HCT116 (cell line): Measurements from ENCODE around the gene GALNT5. TPM values are rescaled to one million over a fixed set of nuclear protein-coding genes. Genes with fewer than 3 reads are reported as not detected.
A peak's percentile ranks its signal among the peaks of the same experiment; 100 is the strongest.

Experiments used
- ATAC-seq: fragments of 200-7000 bp; cut with Tn5 transposase; 2 replicates; pipeline ENCODE4 v1.9.1; 2020; ENCODE audit warnings: mild to moderate bottlenecking, moderate library complexity
- BruUV-seq: library from RNA; stranded (reverse); fragments of 400-500 nt; replicated peaks from 2 replicates; lab custom pipeline; 2021; lab: Mats Ljungman, UMichigan
- CTCF ChIA-PET: fragments of 300-600 bp; sonication (Branson Sonifier 250); formaldehyde crosslinking; loops from one replicate; lab custom pipeline; 2021; ENCODE audit warnings: antibody characterized with exemption; lab: Charles Lee
- POLR2A ChIA-PET: fragments of 300-600, 350-600 bp; sonication (Branson Sonifier 250); formaldehyde crosslinking; loops from one replicate; lab custom pipeline; 2021; ENCODE audit warnings: antibody characterized with exemption; lab: Charles Lee
- RAD21 ChIA-PET, 2 experiments: fragments of 300-600 bp; sonication (Branson Sonifier 250); formaldehyde crosslinking; loops; one replicate each; lab custom pipeline; 2023; ENCODE audit warnings: low total read pairs in 2 of 2; ENCODE audit not compliant: uncharacterized antibody in 2 of 2, unreplicated experiment in 2 of 2, low non-redundant PET in 1 of 2; lab: Charles Lee
- DNase-seq: peaks from one replicate; pipeline ENCODE4 v3.0.0-alpha.2; 2010; ENCODE audit warnings: low read depth, low spot score
- H2AFZ ChIP-seq: fragments of 200-600 bp; shearing (Covaris generic), sonication (generic); 2 replicates; pipeline ENCODE4 v1.6.1; 2017; ENCODE audit warnings: low read depth, mixed run types, mixed read lengths, antibody characterized with exemption, low read length; ENCODE audit not compliant: poor library complexity, severe bottlenecking
- H3K27ac ChIP-seq: 2 replicates; pipeline ENCODE4 v1.5.1; 2012; ENCODE audit warnings: low read depth, low read length
- H3K27me3 ChIP-seq: fragments of 200-600 bp; sonication (generic); 2 replicates; pipeline ENCODE4 v1.6.1; 2016; ENCODE audit warnings: mixed run types, low read length, mixed read lengths; ENCODE audit not compliant: insufficient read depth
- H3K36me3 ChIP-seq, 2 experiments: fragments of 200-500 bp in 1 of 2; fragments of 200-600 bp in 1 of 2; sonication (Bioruptor generic) in 1 of 2; sonication (generic) in 1 of 2; 2 replicates each; pipeline versions ENCODE4 v1.5.1 to v1.6.1; 2014 to 2016; ENCODE audit warnings: low read length in 2 of 2, inconsistent platforms in 1 of 2, mixed read lengths in 1 of 2, mixed run types in 1 of 2; ENCODE audit not compliant: insufficient read depth in 2 of 2, control insufficient read depth in 1 of 2
- H3K4me1 ChIP-seq, 2 experiments: fragments of 200-600 bp in 1 of 2; sonication (generic) in 1 of 2; 2 replicates each; pipeline versions ENCODE4 v1.5.1 to v1.6.1; 2012 to 2017; ENCODE audit warnings: low read length in 2 of 2, inconsistent platforms in 1 of 2, mild to moderate bottlenecking in 1 of 2, mixed read lengths in 1 of 2, mixed run types in 1 of 2, moderate library complexity in 1 of 2; ENCODE audit not compliant: insufficient read depth in 2 of 2, control insufficient read depth in 1 of 2
- H3K4me2 ChIP-seq: fragments of 200-600 bp; sonication (generic); 2 replicates; pipeline ENCODE4 v1.6.1; 2017; ENCODE audit warnings: mixed run types, low read length, mixed read lengths
- H3K4me3 ChIP-seq, 2 experiments: fragments of 200-600 bp in 1 of 2; sonication (generic) in 1 of 2; replicated peaks in 1 of 2; 2 replicates each; pipeline ENCODE4 v1.5.1; 2011 to 2016; ENCODE audit warnings: low read length in 2 of 2, control low read depth in 1 of 2, low read depth in 1 of 2, mild to moderate bottlenecking in 1 of 2, mixed read lengths in 1 of 2, mixed run types in 1 of 2
- H3K79me2 ChIP-seq: fragments of 200-600 bp; sonication (generic); 2 replicates; pipeline ENCODE4 v1.6.1; 2017; ENCODE audit warnings: mild to moderate bottlenecking, mixed run types, low read length, moderate library complexity, mixed read lengths; ENCODE audit not compliant: insufficient read depth
- H3K9ac ChIP-seq: fragments of 200-600 bp; sonication (generic); 2 replicates; pipeline ENCODE4 v1.6.1; 2016; ENCODE audit warnings: low read length, mixed read lengths
- H3K9me2 ChIP-seq: fragments of 200-600 bp; sonication (generic), shearing (Covaris generic); 2 replicates; pipeline ENCODE4 v1.6.1; 2017; ENCODE audit warnings: mixed run types, mild to moderate bottlenecking, moderate library complexity; ENCODE audit not compliant: insufficient read depth
- H3K9me3 ChIP-seq, 2 experiments: fragments of 200-500 bp in 1 of 2; fragments of 200-600 bp in 1 of 2; sonication (Bioruptor generic) in 1 of 2; sonication (generic) in 1 of 2; 2 replicates each; pipeline ENCODE4 v1.6.1; 2014 to 2017; ENCODE audit warnings: low read length in 2 of 2, mixed read lengths in 2 of 2, inconsistent platforms in 1 of 2, low read depth in 1 of 2, mild to moderate bottlenecking in 1 of 2, mixed run types in 1 of 2, moderate library complexity in 1 of 2; ENCODE audit not compliant: control insufficient read depth in 1 of 2, insufficient read depth in 1 of 2
- H4K20me1 ChIP-seq: fragments of 200-600 bp; sonication (generic), shearing (Covaris generic); 2 replicates; pipeline ENCODE4 v1.6.1; 2017; ENCODE audit warnings: mixed run types, mild to moderate bottlenecking, moderate library complexity; ENCODE audit not compliant: insufficient read depth
- JUND ChIP-seq: IDR thresholded peaks from 2 replicates; pipeline ENCODE4 v1.6.1; 2012
- SIN3A ChIP-seq: IDR thresholded peaks from 2 replicates; pipeline ENCODE4 v1.6.1; 2012; ENCODE audit warnings: low read depth
- YY1 ChIP-seq: IDR thresholded peaks from 2 replicates; pipeline ENCODE4 v1.6.1; 2011; ENCODE audit warnings: low read length, low read depth, moderate library complexity, mild to moderate bottlenecking; ENCODE audit not compliant: insufficient replicate concordance; ENCODE audit errors: extremely low read depth
- ZNF274 ChIP-seq: fragments of 200-500 bp; sonication (Bioruptor generic); IDR thresholded peaks from 2 replicates; pipeline ENCODE4 v1.6.1; 2014; ENCODE audit warnings: mild to moderate bottlenecking, low read depth, low read length, inconsistent platforms
- intact Hi-C: fragments of 100-400 bp; cut with micrococcal nuclease; formaldehyde crosslinking; loops from 2 replicates; pipeline ENCODE4 v1.10.0; 2022
- total RNA-seq: library from RNA; stranded (reverse); gene quantifications from one replicate; pipeline ENCODE4 v1.2.1, GENCODE V29; 2021; ENCODE audit not compliant: unreplicated experiment
- TF ChIP-seq, protein P1 (sequence below): IDR thresholded peaks from 2 replicates; pipeline ENCODE4 v1.6.1; 2012; ENCODE audit warnings: low read depth
- TF ChIP-seq, protein P2 (sequence below): IDR thresholded peaks from 2 replicates; pipeline ENCODE4 v1.6.1; 2011; ENCODE audit warnings: mild to moderate bottlenecking, low read length, moderate library complexity; ENCODE audit not compliant: insufficient replicate concordance; ENCODE audit errors: extremely low read depth
- TF ChIP-seq, protein P3 (sequence below): IDR thresholded peaks from 2 replicates; pipeline ENCODE4 v1.6.1; 2012

Gene GALNT5
- total RNA-seq, 1 experiment from 2014 or later, result 3.9 TPM

DNA sequence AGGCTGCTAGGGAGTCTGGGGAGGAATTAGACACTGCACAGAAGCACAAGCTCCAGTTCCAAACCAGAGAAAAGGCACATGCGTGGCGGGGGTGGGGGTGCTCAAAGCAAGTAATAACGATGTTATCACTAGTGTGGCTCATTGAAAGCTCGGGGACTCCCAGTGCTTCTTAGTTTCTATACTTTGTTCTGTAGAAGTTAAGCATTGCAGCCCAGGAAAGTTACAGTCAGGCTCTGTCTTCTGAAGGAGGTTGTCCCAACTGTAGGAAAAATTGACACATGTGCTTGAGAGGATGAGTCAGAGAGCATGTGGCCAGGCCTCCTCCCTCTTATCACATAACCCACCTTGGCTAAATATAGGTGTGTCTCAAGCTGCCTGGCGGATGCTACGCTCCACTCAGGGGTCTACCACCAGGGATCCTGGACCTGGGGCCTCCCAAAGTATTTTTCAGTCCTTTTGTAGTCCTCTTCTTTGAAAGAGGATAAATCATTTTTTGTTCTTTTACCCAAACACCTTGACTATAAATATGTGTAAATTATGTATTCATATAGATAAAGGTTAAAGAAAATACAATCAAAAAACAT is 3.8 kb downstream of the GALNT5 start (continued):
- TF ChIP-seq, protein P1, sequence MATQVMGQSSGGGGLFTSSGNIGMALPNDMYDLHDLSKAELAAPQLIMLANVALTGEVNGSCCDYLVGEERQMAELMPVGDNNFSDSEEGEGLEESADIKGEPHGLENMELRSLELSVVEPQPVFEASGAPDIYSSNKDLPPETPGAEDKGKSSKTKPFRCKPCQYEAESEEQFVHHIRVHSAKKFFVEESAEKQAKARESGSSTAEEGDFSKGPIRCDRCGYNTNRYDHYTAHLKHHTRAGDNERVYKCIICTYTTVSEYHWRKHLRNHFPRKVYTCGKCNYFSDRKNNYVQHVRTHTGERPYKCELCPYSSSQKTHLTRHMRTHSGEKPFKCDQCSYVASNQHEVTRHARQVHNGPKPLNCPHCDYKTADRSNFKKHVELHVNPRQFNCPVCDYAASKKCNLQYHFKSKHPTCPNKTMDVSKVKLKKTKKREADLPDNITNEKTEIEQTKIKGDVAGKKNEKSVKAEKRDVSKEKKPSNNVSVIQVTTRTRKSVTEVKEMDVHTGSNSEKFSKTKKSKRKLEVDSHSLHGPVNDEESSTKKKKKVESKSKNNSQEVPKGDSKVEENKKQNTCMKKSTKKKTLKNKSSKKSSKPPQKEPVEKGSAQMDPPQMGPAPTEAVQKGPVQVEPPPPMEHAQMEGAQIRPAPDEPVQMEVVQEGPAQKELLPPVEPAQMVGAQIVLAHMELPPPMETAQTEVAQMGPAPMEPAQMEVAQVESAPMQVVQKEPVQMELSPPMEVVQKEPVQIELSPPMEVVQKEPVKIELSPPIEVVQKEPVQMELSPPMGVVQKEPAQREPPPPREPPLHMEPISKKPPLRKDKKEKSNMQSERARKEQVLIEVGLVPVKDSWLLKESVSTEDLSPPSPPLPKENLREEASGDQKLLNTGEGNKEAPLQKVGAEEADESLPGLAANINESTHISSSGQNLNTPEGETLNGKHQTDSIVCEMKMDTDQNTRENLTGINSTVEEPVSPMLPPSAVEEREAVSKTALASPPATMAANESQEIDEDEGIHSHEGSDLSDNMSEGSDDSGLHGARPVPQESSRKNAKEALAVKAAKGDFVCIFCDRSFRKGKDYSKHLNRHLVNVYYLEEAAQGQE, result no peak
- TF ChIP-seq ZNF274, result no peak

DNA sequence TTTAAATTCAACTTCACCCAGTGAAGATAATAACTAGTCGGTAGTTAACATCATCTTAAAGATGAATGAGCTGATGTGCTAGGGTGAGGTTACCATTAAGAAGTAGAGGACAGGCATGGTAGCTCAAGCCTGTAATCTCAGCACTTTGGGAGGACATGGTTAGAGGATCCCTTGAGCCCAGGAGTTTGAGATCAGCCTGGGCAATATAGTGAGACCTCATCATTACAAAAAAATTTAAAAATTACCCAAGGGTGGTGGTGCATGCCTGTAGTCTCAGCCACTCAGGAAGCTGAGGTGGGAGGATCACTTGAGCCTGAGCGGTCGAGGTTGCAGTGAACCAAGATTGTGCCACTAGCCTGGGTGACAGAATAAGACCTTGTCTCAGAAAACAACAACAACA is 4.7 kb downstream of the GALNT5 start:
- Histone ChIP-seq H3K4me2 (peak overlapping the region; percentile 83), H2AFZ (no peak overlapping the region)
- CTCF ChIA-PET, result no interaction called here

More for the DNA sequence above, 4.7 kb downstream of the GALNT5 start:
- Histone ChIP-seq H4K20me1 (no peaks in the 10 kb centered on the region), H3K79me2 (peaks cover 57% of the 10 kb centered on the region), H3K27me3 (no peaks in the 10 kb centered on the region), H3K36me3 (no peaks in the 10 kb centered on the region), H3K27ac (no peak overlapping the region), H3K9me2 (no peaks in the 10 kb centered on the region), H3K9ac (no peak overlapping the region), H3K4me1 (peaks cover 24 to 68% of the 10 kb centered on the region in 2 experiments), H3K4me3 (no peak overlapping the region), H3K9me3 (no peaks in the 10 kb centered on the region)
- ChIA-PET RAD21 (no interaction called here), POLR2A (no interaction called here)
- no peak for TF ChIP-seq SIN3A
- no peak for TF ChIP-seq YY1
- TF ChIP-seq, protein P1, result no peak
- no peak for TF ChIP-seq JUND
- TF ChIP-seq, protein P2, sequence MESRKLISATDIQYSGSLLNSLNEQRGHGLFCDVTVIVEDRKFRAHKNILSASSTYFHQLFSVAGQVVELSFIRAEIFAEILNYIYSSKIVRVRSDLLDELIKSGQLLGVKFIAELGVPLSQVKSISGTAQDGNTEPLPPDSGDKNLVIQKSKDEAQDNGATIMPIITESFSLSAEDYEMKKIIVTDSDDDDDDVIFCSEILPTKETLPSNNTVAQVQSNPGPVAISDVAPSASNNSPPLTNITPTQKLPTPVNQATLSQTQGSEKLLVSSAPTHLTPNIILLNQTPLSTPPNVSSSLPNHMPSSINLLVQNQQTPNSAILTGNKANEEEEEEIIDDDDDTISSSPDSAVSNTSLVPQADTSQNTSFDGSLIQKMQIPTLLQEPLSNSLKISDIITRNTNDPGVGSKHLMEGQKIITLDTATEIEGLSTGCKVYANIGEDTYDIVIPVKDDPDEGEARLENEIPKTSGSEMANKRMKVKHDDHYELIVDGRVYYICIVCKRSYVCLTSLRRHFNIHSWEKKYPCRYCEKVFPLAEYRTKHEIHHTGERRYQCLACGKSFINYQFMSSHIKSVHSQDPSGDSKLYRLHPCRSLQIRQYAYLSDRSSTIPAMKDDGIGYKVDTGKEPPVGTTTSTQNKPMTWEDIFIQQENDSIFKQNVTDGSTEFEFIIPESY, result no peak
- TF ChIP-seq, protein P3, sequence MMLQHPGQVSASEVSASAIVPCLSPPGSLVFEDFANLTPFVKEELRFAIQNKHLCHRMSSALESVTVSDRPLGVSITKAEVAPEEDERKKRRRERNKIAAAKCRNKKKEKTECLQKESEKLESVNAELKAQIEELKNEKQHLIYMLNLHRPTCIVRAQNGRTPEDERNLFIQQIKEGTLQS, result no peak
- no peak for TF ChIP-seq ZNF274
- no peak for ATAC-seq
- intact Hi-C loops, result no loop called here
- no TSS peak for BruUV-seq
- no peak for DNase-seq
